Measurements from ENCODE around the gene HYAL2. TPM values are rescaled to one million over a fixed set of nuclear protein-coding genes. Genes with fewer than 3 reads are reported as not detected.
A peak's percentile ranks its signal among the peaks of the same experiment; 100 is the strongest.

Gene HYAL2
- total RNA-seq, 1 experiment from 2014 or later, result 29.6 TPM

DNA sequence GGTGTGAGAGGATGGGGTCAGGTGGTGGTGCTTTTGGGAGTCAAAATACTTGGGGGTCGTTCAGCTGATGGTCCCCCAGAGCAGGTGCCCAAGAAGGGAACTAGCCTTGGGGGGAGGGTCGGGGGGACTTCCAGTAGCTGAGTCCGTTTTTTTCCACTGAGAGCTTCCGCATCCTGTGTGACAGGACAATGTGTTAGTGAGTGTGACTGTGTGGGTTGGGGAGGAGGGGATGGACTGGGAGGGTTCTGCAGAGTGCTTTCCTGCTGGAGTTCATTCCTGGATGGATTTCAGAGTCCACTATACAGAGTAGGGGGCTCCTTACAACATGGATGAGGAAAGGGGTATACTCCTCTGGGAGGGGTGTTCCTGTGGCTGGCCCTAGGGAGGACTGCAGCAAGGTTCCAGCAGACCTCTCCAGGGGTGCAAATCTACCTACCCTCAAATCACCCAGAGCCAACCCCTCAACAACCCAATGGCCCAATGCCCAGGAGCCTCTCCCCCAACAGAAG is 601 bp upstream of the HYAL2 start:
- Histone ChIP-seq H2AFZ (no peak overlapping the region), H3K79me2 (ENCODE audit: low read depth) (peaks cover 41% of the 10 kb centered on the region), H3K4me3 (no peak overlapping the region), H3K27me3 (ENCODE audit: insufficient read depth, low read depth) (no peaks in the 10 kb centered on the region), H3F3A (ENCODE audit: insufficient read depth, low read depth) (peaks cover 14% of the 10 kb centered on the region; the same call in 1 of the 2 replicates), H4K20me1 (ENCODE audit: insufficient read depth) (peaks cover 4% of the 10 kb centered on the region; the same call in 1 of the 2 replicates), H3K4me2 (no peak overlapping the region), H3K27ac (no peak overlapping the region), H3K9me3 (ENCODE audit: insufficient read depth, low read depth) (no peaks in the 10 kb centered on the region), H3K4me1 (replicated peaks; ENCODE audit: insufficient read depth) (peaks cover 18% of the 10 kb centered on the region), H3K36me3 (ENCODE audit: low read depth) (peaks cover 7% of the 10 kb centered on the region; the same call in 1 of the 2 replicates), H3K9me2 (ENCODE audit: insufficient read depth) (no peaks in the 10 kb centered on the region)
- no TSS peak for BruUV-seq (replicated peaks)
- CTCF ChIA-PET, result interaction anchor here (1.1 kb wide), 1 partner anchor 51 kb away, joined by 7 read pairs; no protein-coding TSS in a partner anchor
- DNase-seq, result no peak
- TF ChIP-seq, protein P1, sequence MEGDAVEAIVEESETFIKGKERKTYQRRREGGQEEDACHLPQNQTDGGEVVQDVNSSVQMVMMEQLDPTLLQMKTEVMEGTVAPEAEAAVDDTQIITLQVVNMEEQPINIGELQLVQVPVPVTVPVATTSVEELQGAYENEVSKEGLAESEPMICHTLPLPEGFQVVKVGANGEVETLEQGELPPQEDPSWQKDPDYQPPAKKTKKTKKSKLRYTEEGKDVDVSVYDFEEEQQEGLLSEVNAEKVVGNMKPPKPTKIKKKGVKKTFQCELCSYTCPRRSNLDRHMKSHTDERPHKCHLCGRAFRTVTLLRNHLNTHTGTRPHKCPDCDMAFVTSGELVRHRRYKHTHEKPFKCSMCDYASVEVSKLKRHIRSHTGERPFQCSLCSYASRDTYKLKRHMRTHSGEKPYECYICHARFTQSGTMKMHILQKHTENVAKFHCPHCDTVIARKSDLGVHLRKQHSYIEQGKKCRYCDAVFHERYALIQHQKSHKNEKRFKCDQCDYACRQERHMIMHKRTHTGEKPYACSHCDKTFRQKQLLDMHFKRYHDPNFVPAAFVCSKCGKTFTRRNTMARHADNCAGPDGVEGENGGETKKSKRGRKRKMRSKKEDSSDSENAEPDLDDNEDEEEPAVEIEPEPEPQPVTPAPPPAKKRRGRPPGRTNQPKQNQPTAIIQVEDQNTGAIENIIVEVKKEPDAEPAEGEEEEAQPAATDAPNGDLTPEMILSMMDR (conservative IDR thresholded peaks at IDR 0.05), result no peak
- TF ChIP-seq EZH2 (IDR thresholded peaks at IDR 0.05; ENCODE audit: low read depth), result no peak
- intact Hi-C loops (cut with micrococcal nuclease; ENCODE audit: unreplicated experiment), result no loop called here
- POLR2A ChIA-PET (ENCODE audit: unreplicated experiment), result interaction anchor here (0.5 kb wide), 1 partner anchor 24 kb away, joined by 14 read pairs; no protein-coding TSS in a partner anchor

DNA sequence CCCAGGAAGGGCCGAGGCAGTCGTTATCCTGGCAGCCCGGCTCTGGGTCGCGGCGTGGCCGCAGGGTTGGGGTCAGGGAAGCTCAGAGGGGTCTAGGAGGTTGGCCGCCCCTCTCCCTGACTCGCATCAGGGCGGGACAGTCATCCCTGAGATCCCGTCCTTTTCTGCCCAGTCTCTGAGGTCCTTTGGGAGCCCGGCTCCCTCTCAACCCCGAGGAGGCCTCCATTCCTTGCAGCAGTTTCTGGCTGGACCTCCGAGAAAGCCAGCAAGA is 495 bp downstream of the HYAL2 start:
- no peak for TF ChIP-seq EZH2 (IDR thresholded peaks at IDR 0.05; ENCODE audit: low read depth)
- TF ChIP-seq, protein P1 (conservative IDR thresholded peaks at IDR 0.05), result 0 out of 2 replicates have a peak, but pooled peaks have one; percentile 12
- ChIA-PET POLR2A (ENCODE audit: unreplicated experiment) (no interaction called here), CTCF (no interaction called here)
- Histone ChIP-seq H2AFZ (no peak overlapping the region), H3K27me3 (ENCODE audit: insufficient read depth, low read depth) (no peaks in the 10 kb centered on the region), H3K79me2 (ENCODE audit: low read depth) (peaks cover 33% of the 10 kb centered on the region), H3K9me3 (ENCODE audit: insufficient read depth, low read depth) (no peaks in the 10 kb centered on the region), H3K27ac (no peak overlapping the region), H3K4me1 (replicated peaks; ENCODE audit: insufficient read depth) (peaks cover 29% of the 10 kb centered on the region), H3F3A (ENCODE audit: insufficient read depth, low read depth) (peaks cover 25% of the 10 kb centered on the region), H3K4me3 (no peak overlapping the region), H3K9me2 (ENCODE audit: insufficient read depth) (no peaks in the 10 kb centered on the region), H4K20me1 (ENCODE audit: insufficient read depth) (peaks cover 7% of the 10 kb centered on the region; the same call in 1 of the 2 replicates), H3K4me2 (peak overlapping the region; percentile 91; the same call in 1 of the 2 replicates), H3K36me3 (ENCODE audit: low read depth) (peaks cover 7% of the 10 kb centered on the region; the same call in 1 of the 2 replicates)
- BruUV-seq (replicated peaks), result no TSS peak
- intact Hi-C loops (cut with micrococcal nuclease; ENCODE audit: unreplicated experiment), result no loop called here
- no peak for DNase-seq

DNA sequence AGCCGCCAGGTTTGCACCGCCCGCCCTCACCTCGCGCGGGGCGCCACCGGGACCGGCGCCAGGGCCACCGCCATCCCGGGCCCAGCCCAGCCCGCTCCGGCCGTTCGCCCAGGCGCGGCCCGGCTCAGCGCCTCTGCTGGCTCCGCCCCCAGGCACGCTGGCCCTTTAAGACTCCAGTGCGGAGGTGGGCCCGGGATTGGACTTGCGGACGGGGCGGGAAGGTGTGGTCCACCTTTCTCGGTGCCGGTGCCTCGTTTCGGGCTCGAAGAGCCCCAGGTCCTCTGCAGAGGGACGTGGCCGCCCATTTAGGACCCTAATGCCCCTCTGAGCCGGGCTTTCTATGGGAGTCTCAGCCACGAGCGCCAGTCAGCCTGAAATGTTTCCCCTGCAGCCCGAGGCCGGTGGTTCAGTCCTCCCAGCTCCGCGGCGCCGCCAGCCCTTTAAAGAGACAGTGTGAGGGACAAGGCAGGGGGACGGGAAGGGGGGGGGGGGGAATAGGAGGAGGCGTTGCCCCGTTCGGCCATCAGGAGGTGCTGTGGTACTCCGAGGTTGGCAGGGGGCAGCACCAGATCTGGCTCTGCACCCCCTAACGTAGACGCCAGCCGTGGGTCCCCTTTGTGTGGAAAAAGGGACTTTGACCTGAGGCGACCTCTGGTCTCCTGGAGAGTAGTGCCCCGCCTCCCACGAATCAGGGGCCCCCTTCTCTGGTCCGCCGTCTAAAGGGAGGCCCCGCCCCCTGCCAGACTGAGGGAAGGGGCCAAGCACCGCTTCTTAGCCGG is 1.0 kb downstream of the HYAL2 start:
- CTCF ChIA-PET, result interaction anchor here (0.5 to 1.1 kb wide), 6 partner anchors 18 to 1895 kb away, joined by 3 to 13 read pairs (median 4); partner anchors contain the start of gene HYAL1
- H3K4me3 ChIP-seq, result peak overlapping the region; percentile 69
- no peaks in the 10 kb centered on the region for H3K9me2 ChIP-seq (ENCODE audit: insufficient read depth)
- no TSS peak for BruUV-seq (replicated peaks)
- DNase-seq, result peak; percentile 69 to 89
- H4K20me1 ChIP-seq (ENCODE audit: insufficient read depth), result peaks cover 7% of the 10 kb centered on the region; the same call in 1 of the 2 replicates
- peaks cover 31% of the 10 kb centered on the region for H3K4me1 ChIP-seq (replicated peaks; ENCODE audit: insufficient read depth)
- peaks cover 7% of the 10 kb centered on the region; the same call in 1 of the 2 replicates for H3K36me3 ChIP-seq (ENCODE audit: low read depth)
- peaks cover 28% of the 10 kb centered on the region for H3F3A ChIP-seq (ENCODE audit: insufficient read depth, low read depth)
- POLR2A ChIA-PET (ENCODE audit: unreplicated experiment), result interaction anchor here (0.7 to 1.0 kb wide), 2 partner anchors 22 to 29 kb away, joined by 5 to 7 read pairs; partner anchors contain the start of genes HYAL3 and NAA80
- H3K27me3 ChIP-seq (ENCODE audit: insufficient read depth, low read depth), result no peaks in the 10 kb centered on the region
- peaks cover 27% of the 10 kb centered on the region for H3K79me2 ChIP-seq (ENCODE audit: low read depth)
- peak overlapping the region; percentile 91 for H3K4me2 ChIP-seq
- peak overlapping the region; percentile 83 for H3K27ac ChIP-seq
- peak overlapping the region; percentile 91 for H2AFZ ChIP-seq
- H3K9me3 ChIP-seq (ENCODE audit: insufficient read depth, low read depth), result no peaks in the 10 kb centered on the region
- TF ChIP-seq EZH2 (IDR thresholded peaks at IDR 0.05; ENCODE audit: low read depth), result no peak
- TF ChIP-seq, protein P1 (conservative IDR thresholded peaks at IDR 0.05), result peak; percentile 62
- intact Hi-C loops (cut with micrococcal nuclease; ENCODE audit: unreplicated experiment), result loop anchor here (1.0 kb wide), 1 partner anchor 29 kb away; the partner anchor contains the start of gene IFRD2

Data from PC-9 (cell line).